Smooth muscle cell (in vitro differentiated cells): Measurements from ENCODE around the gene SLC28A1. TPM values are rescaled to one million over a fixed set of nuclear protein-coding genes. Genes with fewer than 3 reads are reported as not detected.

Experiments used
- DNase-seq: peaks from one replicate; lab custom pipeline; 2025; ENCODE audit not compliant: unreplicated experiment; lab: John Stamatoyannopoulos, UW
- H2AFZ ChIP-seq: fragments of 200-600 bp; sonication (generic); 2 replicates; pipeline ENCODE4 v1.6.0; 2016; ENCODE audit warnings: antibody characterized with exemption, low read depth, mild to moderate bottlenecking
- H3F3A ChIP-seq: fragments of 200-600 bp; sonication (generic); 2 replicates; pipeline ENCODE4 v1.6.0; 2017; ENCODE audit warnings: antibody characterized with exemption, low read depth
- H3K27ac ChIP-seq: fragments of 200-600 bp; sonication (generic); 2 replicates; pipeline ENCODE4 v1.5.1; 2016; ENCODE audit warnings: low read depth, mild to moderate bottlenecking
- H3K27me3 ChIP-seq: fragments of 200-600 bp; sonication (generic); 2 replicates; pipeline ENCODE4 v1.6.1; 2016; ENCODE audit warnings: low read depth, mild to moderate bottlenecking
- H3K36me3 ChIP-seq: fragments of 200-600 bp; sonication (generic); 2 replicates; pipeline ENCODE4 v1.5.1; 2016; ENCODE audit warnings: low read depth
- H3K4me1 ChIP-seq: fragments of 200-600 bp; sonication (generic); 2 replicates; pipeline ENCODE4 v1.5.1; 2016; ENCODE audit warnings: low read depth
- H3K4me2 ChIP-seq: fragments of 200-600 bp; sonication (generic); 2 replicates; pipeline ENCODE4 v1.6.0; 2016; ENCODE audit warnings: mild to moderate bottlenecking
- H3K4me3 ChIP-seq: fragments of 200-600 bp; sonication (generic); 2 replicates; pipeline ENCODE4 v1.5.1; 2016; ENCODE audit warnings: mild to moderate bottlenecking
- H3K79me2 ChIP-seq: fragments of 200-600 bp; sonication (generic); 2 replicates; pipeline ENCODE4 v1.6.0; 2016; ENCODE audit warnings: low read depth, mild to moderate bottlenecking
- H3K9ac ChIP-seq: fragments of 200-600 bp; sonication (generic); 2 replicates; pipeline ENCODE4 v1.6.0; 2016; ENCODE audit warnings: low read depth
- H3K9me3 ChIP-seq: fragments of 200-600 bp; sonication (generic); replicated peaks from 2 replicates; pipeline ENCODE4 v1.5.1; 2016; ENCODE audit warnings: low read depth
- H4K20me1 ChIP-seq: fragments of 200-600 bp; sonication (generic); 2 replicates; pipeline ENCODE4 v1.6.0; 2016; ENCODE audit warnings: low read depth
- WGBS: methylation state at CpG from one replicate; pipeline ENCODE4 v1.1.7; 2016; ENCODE audit warnings: low lambda C conversion rate; 5-methylcytosine and 5-hydroxymethylcytosine counted together
- polyA plus RNA-seq: library from polyadenylated mRNA; unstranded; fragments of >200 nt; fragmentation: Nextera tagmentation; extraction: Ambion mirVana; gene quantifications from 2 replicates; pipeline ENCODE4 v1.2.1, GENCODE V29; 2016
- total RNA-seq: library from RNA; depleted of rRNA; stranded (reverse); fragments of >200 nt; gene quantifications from 2 replicates; pipeline ENCODE4 v1.2.3, GENCODE V29; 2014
- TF ChIP-seq, protein P1 (sequence below): fragments of 200-600 bp; sonication (generic); IDR thresholded peaks from 2 replicates; pipeline ENCODE4 v1.5.1; 2017; ENCODE audit warnings: borderline replicate concordance, mild to moderate bottlenecking, antibody characterized with exemption; ENCODE audit not compliant: insufficient read depth, poor library complexity, severe bottlenecking

Gene SLC28A1
- total and polyA plus RNA-seq, 2 experiments from 2014 or later, result 0.09 TPM; not detected in 1

DNA sequence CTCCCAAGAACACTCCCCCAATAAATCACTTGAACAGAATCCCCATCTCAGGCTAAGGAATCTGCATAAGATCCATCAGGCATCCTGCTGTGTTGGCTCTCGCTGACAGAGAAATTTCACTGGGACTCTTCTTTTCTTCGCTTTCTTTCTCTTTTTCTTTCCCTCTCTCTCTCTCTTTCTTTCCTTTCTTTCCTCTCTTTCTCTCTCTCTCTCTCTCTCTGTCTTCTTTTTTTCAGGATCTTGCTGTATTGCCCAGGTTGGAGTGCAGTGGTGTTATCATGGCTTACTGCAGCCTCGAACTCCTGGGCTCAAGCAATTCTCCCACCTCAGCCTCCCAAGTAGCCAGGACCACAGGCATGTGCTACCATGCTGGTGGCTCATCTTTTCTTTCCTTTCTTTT, 4.5 kb upstream of the SLC28A1 start:
- Histone ChIP-seq H3K27ac (no peak overlapping the region), H3K79me2 (no peaks in the 10 kb centered on the region), H4K20me1 (no peaks in the 10 kb centered on the region), H3K4me3 (no peak overlapping the region), H2AFZ (no peak overlapping the region), H3K4me2 (no peak overlapping the region), H3K4me1 (no peaks in the 10 kb centered on the region), H3K9ac (no peak overlapping the region), H3F3A (no peaks in the 10 kb centered on the region), H3K27me3 (no peaks in the 10 kb centered on the region), H3K36me3 (no peaks in the 10 kb centered on the region), H3K9me3 (no peaks in the 10 kb centered on the region)
- TF ChIP-seq, protein P1, sequence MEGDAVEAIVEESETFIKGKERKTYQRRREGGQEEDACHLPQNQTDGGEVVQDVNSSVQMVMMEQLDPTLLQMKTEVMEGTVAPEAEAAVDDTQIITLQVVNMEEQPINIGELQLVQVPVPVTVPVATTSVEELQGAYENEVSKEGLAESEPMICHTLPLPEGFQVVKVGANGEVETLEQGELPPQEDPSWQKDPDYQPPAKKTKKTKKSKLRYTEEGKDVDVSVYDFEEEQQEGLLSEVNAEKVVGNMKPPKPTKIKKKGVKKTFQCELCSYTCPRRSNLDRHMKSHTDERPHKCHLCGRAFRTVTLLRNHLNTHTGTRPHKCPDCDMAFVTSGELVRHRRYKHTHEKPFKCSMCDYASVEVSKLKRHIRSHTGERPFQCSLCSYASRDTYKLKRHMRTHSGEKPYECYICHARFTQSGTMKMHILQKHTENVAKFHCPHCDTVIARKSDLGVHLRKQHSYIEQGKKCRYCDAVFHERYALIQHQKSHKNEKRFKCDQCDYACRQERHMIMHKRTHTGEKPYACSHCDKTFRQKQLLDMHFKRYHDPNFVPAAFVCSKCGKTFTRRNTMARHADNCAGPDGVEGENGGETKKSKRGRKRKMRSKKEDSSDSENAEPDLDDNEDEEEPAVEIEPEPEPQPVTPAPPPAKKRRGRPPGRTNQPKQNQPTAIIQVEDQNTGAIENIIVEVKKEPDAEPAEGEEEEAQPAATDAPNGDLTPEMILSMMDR, result no peak
- DNase-seq, result no peak
- WGBS, result 91% methylated on average over 3 of the region's 3 CpGs

DNA sequence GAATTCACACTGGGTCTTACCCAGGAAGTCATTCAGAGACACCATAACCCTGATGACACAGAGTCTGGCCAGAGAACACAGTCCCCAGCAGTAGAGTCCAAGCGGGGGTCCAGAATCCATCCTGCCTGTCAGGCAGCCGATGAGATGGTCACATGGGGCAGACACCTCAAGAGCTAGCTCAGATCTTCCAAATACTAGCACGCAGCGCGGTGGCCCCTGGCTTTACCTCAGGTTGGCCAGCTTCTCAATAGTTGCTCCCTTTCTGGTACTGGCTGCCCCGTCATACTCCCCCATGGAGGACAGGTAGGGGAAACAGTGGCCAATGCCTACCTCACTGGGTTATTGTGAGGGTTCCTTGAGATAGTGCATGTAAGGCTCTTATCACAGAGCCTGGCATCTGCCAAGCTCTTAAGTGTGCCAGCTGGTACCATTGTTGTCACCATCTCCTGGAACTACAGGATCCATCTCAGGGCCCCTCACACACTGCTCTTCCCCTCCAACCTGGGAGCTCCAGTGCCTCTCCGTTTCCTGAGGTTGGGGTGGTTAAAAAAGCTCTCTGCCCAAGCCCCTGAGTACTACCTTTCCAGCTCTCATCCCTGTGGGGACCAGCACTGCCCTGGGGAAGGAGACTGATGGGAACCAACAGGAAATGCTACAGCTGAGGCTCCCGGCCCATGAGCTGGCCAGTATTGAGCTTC, 3.5 kb upstream of the SLC28A1 start:
- no peak overlapping the region for H3K4me2 ChIP-seq
- H3K36me3 ChIP-seq, result no peaks in the 10 kb centered on the region
- no peaks in the 10 kb centered on the region for H4K20me1 ChIP-seq
- 92% methylated on average over 8 of the region's 8 CpGs for WGBS
- H3K4me1 ChIP-seq, result no peaks in the 10 kb centered on the region
- H3K79me2 ChIP-seq, result no peaks in the 10 kb centered on the region
- H3K27me3 ChIP-seq, result no peaks in the 10 kb centered on the region
- H3K4me3 ChIP-seq, result no peak overlapping the region
- no peaks in the 10 kb centered on the region for H3F3A ChIP-seq
- H3K27ac ChIP-seq, result no peak overlapping the region
- H3K9ac ChIP-seq, result no peak overlapping the region
- TF ChIP-seq, protein P1, result no peak
- no peaks in the 10 kb centered on the region for H3K9me3 ChIP-seq
- no peak overlapping the region for H2AFZ ChIP-seq
- DNase-seq, result no peak

DNA sequence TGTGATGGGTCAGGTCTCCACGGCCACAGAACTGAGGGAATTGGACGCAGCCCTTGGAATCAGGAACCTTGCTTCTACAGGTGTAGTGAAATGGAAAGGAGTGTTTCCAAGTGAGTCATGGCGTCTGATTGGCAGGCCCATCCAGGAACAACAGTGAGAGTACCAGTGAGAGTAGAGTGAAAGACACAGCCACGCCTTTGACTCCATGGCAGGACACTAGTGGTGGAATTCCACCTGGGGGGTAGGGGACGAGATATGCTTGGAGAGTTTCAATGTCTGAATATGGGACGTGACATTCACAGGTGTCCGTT, 3.0 kb upstream of the SLC28A1 start:
- no peak overlapping the region for H3K9ac ChIP-seq
- H3K9me3 ChIP-seq, result no peaks in the 10 kb centered on the region
- no peak for DNase-seq
- TF ChIP-seq, protein P1, result no peak
- H3K4me3 ChIP-seq, result no peak overlapping the region
- no peak overlapping the region for H3K27ac ChIP-seq
- no peaks in the 10 kb centered on the region for H3K4me1 ChIP-seq
- H3K36me3 ChIP-seq, result no peaks in the 10 kb centered on the region
- no peak overlapping the region for H3K4me2 ChIP-seq
- no peaks in the 10 kb centered on the region for H3F3A ChIP-seq
- H2AFZ ChIP-seq, result no peak overlapping the region
- 90% methylated on average over 7 of the region's 7 CpGs for WGBS
- no peaks in the 10 kb centered on the region for H3K79me2 ChIP-seq
- H4K20me1 ChIP-seq, result no peaks in the 10 kb centered on the region
- no peaks in the 10 kb centered on the region for H3K27me3 ChIP-seq

DNA sequence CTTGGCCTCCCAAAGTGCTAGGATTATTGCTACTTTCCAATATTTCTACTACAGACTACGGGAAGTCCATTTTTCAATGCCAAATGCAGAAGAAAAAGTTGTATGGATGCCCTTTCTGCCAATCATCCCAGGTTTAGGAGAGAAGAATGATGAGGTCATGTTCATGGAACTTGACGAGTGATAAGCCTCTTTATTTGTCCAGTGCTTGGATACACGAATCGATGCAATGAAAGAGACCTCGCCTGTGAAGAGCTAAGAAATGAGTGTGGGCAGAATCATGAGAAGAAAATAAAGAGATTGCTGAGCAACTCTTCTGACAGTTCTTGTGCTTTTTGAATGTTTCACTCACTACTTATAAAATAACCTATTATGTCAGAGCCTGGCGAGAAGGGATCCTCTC, 996 bp upstream of the SLC28A1 start:
- Histone ChIP-seq H3K4me1 (no peaks in the 10 kb centered on the region), H3K27me3 (no peaks in the 10 kb centered on the region), H4K20me1 (no peaks in the 10 kb centered on the region), H3K9me3 (no peaks in the 10 kb centered on the region), H3K9ac (no peak overlapping the region), H3F3A (no peaks in the 10 kb centered on the region), H3K4me3 (no peak overlapping the region), H2AFZ (no peak overlapping the region), H3K27ac (no peak overlapping the region), H3K79me2 (no peaks in the 10 kb centered on the region), H3K4me2 (no peak overlapping the region), H3K36me3 (no peaks in the 10 kb centered on the region)
- no peak for DNase-seq
- TF ChIP-seq, protein P1, result no peak
- WGBS, result 87% methylated on average over 6 of the region's 6 CpGs
